Measurements from ENCODE around the gene PYDC1.

The PYDC1 gene

DNA sequence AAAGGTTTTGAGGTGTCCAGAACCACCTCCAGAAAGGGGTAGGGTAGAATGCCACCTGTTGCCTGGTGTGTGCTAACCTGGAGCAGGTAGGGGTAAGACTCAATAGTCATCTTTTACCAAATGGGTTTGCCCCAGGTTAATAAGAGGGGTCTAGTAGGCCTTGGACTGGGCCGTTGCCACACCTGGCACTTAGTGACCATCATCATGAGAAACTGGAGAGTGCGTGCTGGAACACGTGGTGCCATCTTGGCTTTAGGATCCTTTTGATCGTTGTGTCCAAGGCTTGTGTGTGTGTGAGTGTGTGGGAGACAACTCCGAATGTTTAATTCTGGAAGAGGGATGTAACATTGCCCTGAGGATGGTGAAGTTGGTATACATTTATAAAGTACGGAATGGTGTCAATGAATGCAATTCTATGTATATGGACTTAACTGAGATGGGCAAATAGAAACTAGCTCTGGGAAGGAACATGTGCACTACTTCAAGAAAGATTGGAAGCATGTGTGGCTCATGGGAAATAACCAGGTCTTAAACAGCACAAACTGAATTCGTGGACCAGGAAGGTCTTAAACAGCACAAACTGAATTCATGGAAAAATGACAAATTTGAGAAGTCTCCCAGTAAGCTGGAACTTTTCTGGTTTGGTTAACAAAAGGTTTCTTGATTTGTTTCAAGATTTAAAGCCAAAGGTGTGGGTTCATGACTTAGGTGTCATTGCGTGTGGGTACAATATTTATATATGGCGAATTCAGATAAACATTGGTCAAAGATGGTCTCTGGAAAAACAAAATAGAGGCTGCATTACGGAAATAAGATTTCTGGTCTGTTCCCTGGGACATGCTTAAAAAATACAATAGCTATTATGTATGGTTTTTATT is 29.8 kb downstream of the PYDC1 start:
- no peak overlapping the region for H3K4me2 ChIP-seq (ENCODE audit: low read length)
- peaks cover 97% of the 10 kb centered on the region for H4K20me1 ChIP-seq (ENCODE audit: insufficient read depth, low read length)
- H3K4me3 ChIP-seq (ENCODE audit: low read length), result no peak overlapping the region
- H3K9ac ChIP-seq (ENCODE audit: low read length), result no peak overlapping the region
- no peak overlapping the region for H2AFZ ChIP-seq (ENCODE audit: low read depth, low read length)
- H3K4me1 ChIP-seq (ENCODE audit: low read length), result peaks cover 11% of the 10 kb centered on the region
- H3K36me3 ChIP-seq (replicated peaks; ENCODE audit: low read depth, low read length), result peaks cover 97% of the 10 kb centered on the region
- no peaks in the 10 kb centered on the region for H3K27me3 ChIP-seq (ENCODE audit: low read depth, low read length)
- no peak overlapping the region for H3K27ac ChIP-seq (ENCODE audit: low read length)
- H3K9me3 ChIP-seq (ENCODE audit: insufficient read depth, low read length), result no peaks in the 10 kb centered on the region
- H3K79me2 ChIP-seq (ENCODE audit: low read length), result peaks cover 94% of the 10 kb centered on the region
- TF ChIP-seq, protein P1, sequence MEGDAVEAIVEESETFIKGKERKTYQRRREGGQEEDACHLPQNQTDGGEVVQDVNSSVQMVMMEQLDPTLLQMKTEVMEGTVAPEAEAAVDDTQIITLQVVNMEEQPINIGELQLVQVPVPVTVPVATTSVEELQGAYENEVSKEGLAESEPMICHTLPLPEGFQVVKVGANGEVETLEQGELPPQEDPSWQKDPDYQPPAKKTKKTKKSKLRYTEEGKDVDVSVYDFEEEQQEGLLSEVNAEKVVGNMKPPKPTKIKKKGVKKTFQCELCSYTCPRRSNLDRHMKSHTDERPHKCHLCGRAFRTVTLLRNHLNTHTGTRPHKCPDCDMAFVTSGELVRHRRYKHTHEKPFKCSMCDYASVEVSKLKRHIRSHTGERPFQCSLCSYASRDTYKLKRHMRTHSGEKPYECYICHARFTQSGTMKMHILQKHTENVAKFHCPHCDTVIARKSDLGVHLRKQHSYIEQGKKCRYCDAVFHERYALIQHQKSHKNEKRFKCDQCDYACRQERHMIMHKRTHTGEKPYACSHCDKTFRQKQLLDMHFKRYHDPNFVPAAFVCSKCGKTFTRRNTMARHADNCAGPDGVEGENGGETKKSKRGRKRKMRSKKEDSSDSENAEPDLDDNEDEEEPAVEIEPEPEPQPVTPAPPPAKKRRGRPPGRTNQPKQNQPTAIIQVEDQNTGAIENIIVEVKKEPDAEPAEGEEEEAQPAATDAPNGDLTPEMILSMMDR (IDR thresholded peaks at IDR 0.05; ENCODE audit: low read depth, low read length), result no peak
- no peak for TF ChIP-seq EZH2phosphoT487 (IDR thresholded peaks at IDR 0.05; ENCODE audit: low read depth)

DNA sequence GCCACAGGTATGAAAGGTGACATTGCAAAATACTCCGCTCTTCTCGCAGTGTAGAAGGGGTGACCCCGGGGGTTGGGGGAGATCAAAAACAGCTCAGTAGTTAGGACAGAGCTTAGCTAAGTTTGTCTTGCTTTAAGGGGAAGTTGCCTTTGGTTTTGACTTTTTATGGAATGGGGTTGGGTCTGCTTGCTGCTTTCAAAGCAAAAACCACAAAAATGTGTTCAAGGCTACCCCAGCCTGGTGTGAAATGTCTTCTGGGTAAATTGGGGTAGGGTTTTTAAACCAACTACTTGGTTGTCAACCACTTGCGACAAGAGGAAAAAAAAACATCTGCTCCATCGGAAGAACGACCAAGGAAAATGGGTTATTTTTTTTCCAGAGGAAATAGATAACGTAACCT is 30.8 kb downstream of the PYDC1 start:
- H3K9me3 ChIP-seq (ENCODE audit: insufficient read depth, low read length), result no peaks in the 10 kb centered on the region
- peaks cover 95% of the 10 kb centered on the region for H3K36me3 ChIP-seq (replicated peaks; ENCODE audit: low read depth, low read length)
- H3K4me1 ChIP-seq (ENCODE audit: low read length), result peaks cover 13% of the 10 kb centered on the region
- no peak overlapping the region for H3K4me2 ChIP-seq (ENCODE audit: low read length)
- peaks cover 100% of the 10 kb centered on the region for H3K79me2 ChIP-seq (ENCODE audit: low read length)
- TF ChIP-seq, protein P1 (IDR thresholded peaks at IDR 0.05; ENCODE audit: low read depth, low read length), result no peak
- no peak for TF ChIP-seq EZH2phosphoT487 (IDR thresholded peaks at IDR 0.05; ENCODE audit: low read depth)
- no peak overlapping the region for H3K27ac ChIP-seq (ENCODE audit: low read length)
- H3K27me3 ChIP-seq (ENCODE audit: low read depth, low read length), result no peaks in the 10 kb centered on the region
- H2AFZ ChIP-seq (ENCODE audit: low read depth, low read length), result no peak overlapping the region
- no peak overlapping the region for H3K4me3 ChIP-seq (ENCODE audit: low read length)
- H3K9ac ChIP-seq (ENCODE audit: low read length), result no peak overlapping the region
- peaks cover 99% of the 10 kb centered on the region for H4K20me1 ChIP-seq (ENCODE audit: insufficient read depth, low read length)

DNA sequence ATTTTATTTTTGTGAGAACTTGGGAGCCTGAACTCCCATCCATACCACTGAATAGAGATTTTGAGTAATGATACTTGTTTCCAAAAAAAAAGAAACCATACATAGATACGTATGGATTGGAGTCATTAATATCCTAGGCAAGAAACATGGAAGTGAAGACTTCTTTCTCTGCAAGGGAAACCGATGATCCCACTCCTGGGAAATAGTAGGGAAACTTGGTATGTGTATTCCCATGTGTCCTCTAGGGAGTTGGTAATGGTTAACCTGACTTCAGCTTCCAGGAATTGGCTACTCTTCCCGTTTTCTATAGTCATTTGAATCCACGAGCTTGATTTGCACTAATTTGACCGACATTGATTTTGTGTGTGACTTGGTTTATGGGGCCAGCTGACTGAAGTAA is 31.6 kb downstream of the PYDC1 start:
- Histone ChIP-seq H3K27me3 (ENCODE audit: low read depth, low read length) (no peaks in the 10 kb centered on the region), H2AFZ (ENCODE audit: low read depth, low read length) (no peak overlapping the region), H3K4me3 (ENCODE audit: low read length) (no peak overlapping the region), H4K20me1 (ENCODE audit: insufficient read depth, low read length) (peaks cover 98% of the 10 kb centered on the region), H3K4me1 (ENCODE audit: low read length) (peaks cover 13% of the 10 kb centered on the region), H3K4me2 (ENCODE audit: low read length) (no peak overlapping the region), H3K9ac (ENCODE audit: low read length) (no peak overlapping the region), H3K9me3 (ENCODE audit: insufficient read depth, low read length) (no peaks in the 10 kb centered on the region), H3K27ac (ENCODE audit: low read length) (no peak overlapping the region), H3K79me2 (ENCODE audit: low read length) (peaks cover 100% of the 10 kb centered on the region), H3K36me3 (replicated peaks; ENCODE audit: low read depth, low read length) (peaks cover 92% of the 10 kb centered on the region)
- TF ChIP-seq, protein P1 (IDR thresholded peaks at IDR 0.05; ENCODE audit: low read depth, low read length), result no peak
- TF ChIP-seq EZH2phosphoT487 (IDR thresholded peaks at IDR 0.05; ENCODE audit: low read depth), result no peak

DNA sequence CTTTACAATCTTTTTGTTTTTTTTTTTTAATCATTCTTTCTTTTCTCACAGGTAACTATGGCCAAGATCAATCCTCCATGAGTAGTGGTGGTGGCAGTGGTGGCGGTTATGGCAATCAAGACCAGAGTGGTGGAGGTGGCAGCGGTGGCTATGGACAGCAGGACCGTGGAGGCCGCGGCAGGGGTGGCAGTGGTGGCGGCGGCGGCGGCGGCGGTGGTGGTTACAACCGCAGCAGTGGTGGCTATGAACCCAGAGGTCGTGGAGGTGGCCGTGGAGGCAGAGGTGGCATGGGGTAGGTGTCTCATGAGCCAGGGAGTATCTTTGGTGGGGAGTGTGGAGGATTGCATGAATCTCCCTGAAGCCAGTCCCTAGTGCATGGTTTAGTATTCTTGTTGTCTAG is 32.0 kb downstream of the PYDC1 start:
- Histone ChIP-seq H3K9ac (ENCODE audit: low read length) (no peak overlapping the region), H3K36me3 (replicated peaks; ENCODE audit: low read depth, low read length) (peaks cover 90% of the 10 kb centered on the region), H3K4me2 (ENCODE audit: low read length) (no peak overlapping the region), H3K4me3 (ENCODE audit: low read length) (no peak overlapping the region), H3K27ac (ENCODE audit: low read length) (no peak overlapping the region), H3K4me1 (ENCODE audit: low read length) (peaks cover 13% of the 10 kb centered on the region), H3K27me3 (ENCODE audit: low read depth, low read length) (no peaks in the 10 kb centered on the region), H3K79me2 (ENCODE audit: low read length) (peaks cover 100% of the 10 kb centered on the region), H4K20me1 (ENCODE audit: insufficient read depth, low read length) (peaks cover 93% of the 10 kb centered on the region), H2AFZ (ENCODE audit: low read depth, low read length) (no peak overlapping the region), H3K9me3 (ENCODE audit: insufficient read depth, low read length) (no peaks in the 10 kb centered on the region)
- TF ChIP-seq, protein P1 (IDR thresholded peaks at IDR 0.05; ENCODE audit: low read depth, low read length), result no peak
- TF ChIP-seq EZH2phosphoT487 (IDR thresholded peaks at IDR 0.05; ENCODE audit: low read depth), result no peak
